Stimulated activated CD4-positive, alpha-beta T cell treated with anti-CD3 and anti-CD28 coated beads, Interleukin-2, amount 100 ng/mL, for 4 hours (primary cell): ENCODE results near the gene PGGHG.
"Not testable (repeated sequence)": the region's sequence is repeated elsewhere in the genome, so short reads cannot be mapped to it uniquely, and the experiment has no call there.

Source experiments
- DNase-seq: peaks from one replicate; pipeline ENCODE4 v3.0.0-alpha.2; 2020; ENCODE audit warnings: low read depth

Gene PGGHG

GRCh38 chr11:288478-289397, at the start of gene PGGHG:
TSS of gene PGGHG (plus strand) at chr11:289126. CDS start at chr11:289817, 691 bp downstream.
- DNase-seq: no peak

- DNase-seq: no peak
Measured at GRCh38 chr11:240315-240714, 48.6 kb upstream of the PGGHG start.

GRCh38 chr11:241634-242033, 47.3 kb upstream of the PGGHG start:
- no peak for DNase-seq

GRCh38 chr11:244376-244775, 44.5 kb upstream of the PGGHG start:
- DNase-seq: no peak

GRCh38 chr11:249062-249461, 39.9 kb upstream of the PGGHG start:
- DNase-seq: no peak

- DNase-seq: no peak
Measured at GRCh38 chr11:250274-250673, 38.7 kb upstream of the PGGHG start.

GRCh38 chr11:250740-251299, 38.1 kb upstream of the PGGHG start:
- DNase-seq: peak; percentile 67

- DNase-seq: no peak
Measured at GRCh38 chr11:251550-251949, 37.4 kb upstream of the PGGHG start.

GRCh38 chr11:252666-253065, 36.3 kb upstream of the PGGHG start:
- DNase-seq: no peak

- no peak for DNase-seq
Measured at GRCh38 chr11:253160-253885, 35.6 kb upstream of the PGGHG start.

- DNase-seq: no peak
Measured at GRCh38 chr11:253886-254270, 35.0 kb upstream of the PGGHG start.

- no peak for DNase-seq
Measured at GRCh38 chr11:255176-255575, 33.8 kb upstream of the PGGHG start.

- DNase-seq: no peak
Measured at GRCh38 chr11:255816-256215, 33.1 kb upstream of the PGGHG start.

GRCh38 chr11:256952-257737, 31.8 kb upstream of the PGGHG start:
- no peak for DNase-seq

- DNase-seq: no peak
Measured at GRCh38 chr11:257766-258493, 31.0 kb upstream of the PGGHG start.

- no peak for DNase-seq
Measured at GRCh38 chr11:259413-259812, 29.5 kb upstream of the PGGHG start.

- no peak for DNase-seq
Measured at GRCh38 chr11:261624-262023, 27.3 kb upstream of the PGGHG start.

GRCh38 chr11:266676-267439, 22.1 kb upstream of the PGGHG start:
- DNase-seq: no peak

GRCh38 chr11:267491-267994, 21.4 kb upstream of the PGGHG start:
- no peak for DNase-seq

GRCh38 chr11:268716-269145, 20.2 kb upstream of the PGGHG start:
- not testable (repeated sequence) for DNase-seq
